Stimulated activated naive CD4-positive, alpha-beta T cell treated with Interleukin-2 at 50 U/mL for 16 hours (primary cell): Measurements from ENCODE around the gene RAB6B.

Source experiments
- DNase-seq: peaks from one replicate; lab custom pipeline; 2025; lab: John Stamatoyannopoulos, UW

RAB6B gene

GRCh38 chr3:133835961-133836360 is 59.7 kb downstream of the RAB6B start:
- DNase-seq: no peak

DNA sequence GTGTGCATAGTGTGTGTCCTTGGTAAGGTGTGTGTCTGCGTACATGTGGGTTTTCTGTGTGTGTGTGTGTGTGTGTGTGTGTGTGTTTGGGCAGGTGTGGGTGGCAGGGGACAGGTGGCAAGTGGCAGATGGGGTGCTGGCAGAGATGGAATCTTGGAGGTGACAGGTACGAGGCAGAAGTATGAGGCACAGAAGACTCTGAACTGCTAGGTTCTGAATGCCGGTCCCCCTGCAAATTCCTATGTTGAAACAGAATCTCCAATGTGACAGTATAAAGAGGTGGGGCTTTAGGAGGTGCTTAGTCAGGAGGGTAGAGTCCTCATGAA is 60.3 kb downstream of the RAB6B start:
- DNase-seq: no peak

GRCh38 chr3:133834621-133835417 is 60.9 kb downstream of the RAB6B start:
- no peak for DNase-seq

- DNase-seq: no peak
Observed at GRCh38 chr3:133833880-133834620, 61.6 kb downstream of the RAB6B start.

DNA sequence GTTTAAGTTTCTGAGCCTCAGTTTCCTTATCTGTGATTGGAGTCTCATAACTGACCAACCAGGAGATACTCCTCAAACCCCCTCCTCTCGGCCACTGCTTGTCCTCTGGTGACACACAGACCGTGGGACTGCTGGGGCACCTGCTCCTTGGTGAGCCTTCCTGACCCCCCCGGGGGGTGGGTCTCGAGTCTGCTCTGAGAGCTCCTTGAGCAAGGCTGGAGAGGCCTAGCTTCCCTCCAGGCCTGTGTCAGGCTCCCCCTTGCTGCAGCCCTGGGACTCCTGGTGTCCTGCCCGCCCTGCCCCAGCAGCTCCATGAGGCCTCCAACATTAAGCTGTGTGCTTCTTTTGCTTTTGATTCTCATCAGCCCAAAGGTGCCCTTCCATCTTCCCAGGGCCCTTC is 62.4 kb downstream of the RAB6B start:
- DNase-seq: no peak

- DNase-seq: no peak
Observed at GRCh38 chr3:133832802-133833144, 62.9 kb downstream of the RAB6B start.

DNA sequence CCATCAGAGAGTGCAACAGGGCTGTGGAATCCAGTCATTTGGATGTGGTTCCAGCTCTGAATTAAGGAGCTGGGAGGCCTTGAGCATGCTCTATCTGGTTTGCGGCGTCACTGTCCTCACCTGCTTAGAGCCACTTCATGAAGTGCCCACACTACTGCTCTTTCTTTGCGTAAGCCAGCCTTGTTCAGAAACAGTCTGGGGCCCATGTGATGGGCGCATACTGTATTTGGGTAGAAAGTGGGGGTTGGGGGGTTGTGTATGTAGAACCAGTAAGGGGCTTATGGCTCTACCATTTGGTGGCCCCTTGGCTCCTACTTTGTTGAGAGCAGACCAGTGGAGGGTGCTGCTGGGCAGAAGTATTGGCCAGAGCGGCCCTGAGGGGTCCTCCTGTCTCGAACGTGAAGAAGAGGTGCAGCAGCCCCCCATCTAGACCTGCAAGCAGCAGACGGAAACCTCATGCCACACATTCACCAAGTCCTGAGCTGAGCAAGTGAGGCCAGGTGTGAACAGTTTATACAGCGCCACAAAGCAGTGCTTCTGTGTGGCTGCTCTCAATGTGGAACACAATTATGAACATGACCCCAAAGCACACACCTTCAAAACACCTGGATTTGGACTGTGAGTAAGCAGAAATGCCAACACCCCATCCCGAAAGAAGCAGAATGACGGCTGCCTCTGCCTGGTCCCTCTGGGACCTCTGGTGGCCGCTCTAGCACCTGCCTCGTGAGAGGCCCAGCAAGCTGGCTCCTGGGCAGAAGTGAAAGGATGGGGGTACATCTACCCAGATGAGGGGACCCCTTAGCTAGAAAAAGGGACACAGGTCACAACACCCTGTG is 63.5 kb downstream of the RAB6B start:
- no peak for DNase-seq

- no peak for DNase-seq
Observed at GRCh38 chr3:133830071-133830470, 65.6 kb downstream of the RAB6B start.

- no peak for DNase-seq
Observed at GRCh38 chr3:133829310-133829707, 66.4 kb downstream of the RAB6B start.

- no peak for DNase-seq
Observed at GRCh38 chr3:133828576-133829309, 66.9 kb downstream of the RAB6B start.

- no peak for DNase-seq
Observed at GRCh38 chr3:133827684-133828083, 68.0 kb downstream of the RAB6B start.

DNA sequence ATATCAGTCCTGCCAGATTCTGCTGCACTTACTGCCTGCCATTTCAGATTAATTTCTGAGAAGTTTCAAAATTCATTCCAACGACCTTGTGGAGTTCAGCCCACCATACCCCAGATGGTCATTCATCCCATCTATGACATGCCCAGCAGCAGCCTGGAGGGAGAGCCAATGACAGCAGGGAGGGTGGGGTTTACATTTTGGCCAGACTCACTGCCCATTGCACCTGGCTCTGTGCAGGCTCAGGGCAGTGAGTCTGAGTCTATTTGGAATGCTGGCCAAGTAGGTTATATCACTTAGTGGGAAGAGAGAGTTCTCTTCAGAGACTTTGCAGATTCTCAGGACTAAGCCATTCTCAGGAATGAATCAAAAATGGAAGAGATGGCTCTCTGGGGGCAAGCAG is 68.5 kb downstream of the RAB6B start:
- no peak for DNase-seq

DNA sequence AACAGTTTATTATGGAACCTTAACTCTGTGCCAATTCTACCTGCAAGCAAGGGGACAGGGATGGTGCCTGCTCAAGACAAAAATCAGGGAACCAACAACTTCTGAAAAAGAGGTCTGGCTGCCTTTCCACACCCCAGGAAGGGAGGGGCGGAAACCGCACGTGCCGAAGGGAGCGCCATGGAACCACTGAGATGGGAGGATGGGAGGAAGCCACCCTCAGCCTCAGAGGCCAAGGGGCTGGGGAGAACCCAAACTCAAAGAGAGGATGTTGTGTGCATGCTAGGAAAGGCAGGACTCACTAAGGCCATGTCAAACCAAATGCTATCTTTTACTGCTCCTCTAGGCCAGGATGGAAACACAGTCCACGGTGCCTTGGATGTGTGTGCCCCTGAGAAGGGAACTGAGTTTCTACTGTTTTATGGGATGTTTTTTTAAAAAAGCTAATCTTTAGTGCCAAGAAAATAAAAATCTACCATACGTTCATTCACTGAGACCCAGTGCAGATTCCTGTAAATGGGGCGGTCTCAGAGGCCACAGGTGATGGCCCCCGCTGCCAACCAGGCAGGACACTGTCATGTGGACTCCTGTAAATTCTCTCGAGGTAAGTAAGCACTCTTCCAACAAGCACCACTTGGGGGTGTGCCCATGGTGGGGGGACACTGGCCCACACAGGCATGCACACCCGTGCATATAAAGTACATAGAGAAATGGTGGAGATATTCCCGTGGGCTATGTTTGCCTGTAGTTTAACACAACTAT is 69.5 kb downstream of the RAB6B start:
- DNase-seq: no peak

DNA sequence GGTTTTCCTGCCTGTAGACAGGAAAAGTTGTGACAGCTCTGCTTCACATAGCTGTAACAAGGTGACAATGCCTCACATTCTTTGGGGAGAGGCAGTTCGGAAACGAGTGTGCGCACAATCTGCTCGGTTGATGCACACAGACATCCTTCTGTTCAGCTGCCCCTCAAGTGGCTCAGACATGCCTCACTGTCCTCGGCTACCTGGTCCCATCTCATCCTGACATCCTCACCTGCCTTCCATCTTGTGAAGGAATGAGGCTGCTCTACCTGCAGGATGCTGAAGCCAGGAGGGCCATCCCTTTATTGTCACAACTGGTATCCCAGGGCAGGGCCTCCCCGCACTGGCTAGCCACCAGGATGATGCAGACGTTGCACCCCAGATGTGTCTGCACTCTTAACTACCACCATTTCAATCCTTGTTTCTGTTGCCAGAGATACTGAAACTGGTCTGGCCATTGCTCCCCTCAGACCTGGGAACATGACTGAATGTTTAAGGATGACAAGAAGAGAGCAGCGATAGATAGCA is 70.7 kb downstream of the RAB6B start:
- DNase-seq: no peak

GRCh38 chr3:133821767-133822638 is 73.7 kb downstream of the RAB6B start:
- no peak for DNase-seq

GRCh38 chr3:133820889-133821675 is 74.6 kb downstream of the RAB6B start:
- DNase-seq: no peak

DNA sequence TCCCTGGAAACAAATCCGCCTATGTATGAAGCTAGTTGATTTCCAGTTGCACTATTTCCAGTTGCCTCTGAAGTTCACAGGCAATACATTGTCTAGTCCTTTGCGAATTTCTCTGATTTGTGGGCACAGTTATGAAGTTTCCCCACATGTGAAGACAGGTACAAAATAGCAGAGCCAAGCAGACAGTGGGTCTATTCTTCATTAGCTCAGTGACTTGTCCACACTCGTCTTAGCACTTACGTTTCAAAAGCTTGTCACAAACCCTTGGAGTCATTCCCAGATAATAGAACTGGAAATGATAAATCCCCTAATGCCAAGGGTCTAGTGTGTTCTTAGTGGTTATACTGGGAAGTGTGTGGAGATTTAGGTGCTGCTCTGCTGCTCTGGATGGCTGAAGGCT is 75.6 kb downstream of the RAB6B start:
- DNase-seq: no peak

DNA sequence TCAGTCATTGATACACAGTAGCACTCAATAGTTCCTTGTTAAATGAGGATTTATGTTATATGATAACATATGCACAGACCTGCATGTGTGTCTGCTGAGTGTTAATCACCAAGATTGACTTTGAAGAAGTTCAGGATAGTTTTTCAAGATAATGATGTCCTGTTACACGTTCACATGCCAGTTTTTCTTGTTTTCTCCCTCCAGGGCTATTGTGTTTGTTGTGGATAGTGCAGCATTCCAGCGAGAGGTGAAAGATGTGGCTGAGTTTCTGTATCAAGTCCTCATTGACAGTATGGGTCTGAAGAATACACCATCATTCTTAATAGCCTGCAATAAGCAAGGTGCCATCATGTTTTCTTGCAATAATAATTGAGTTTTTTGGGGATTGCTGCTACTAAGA is 80.3 kb downstream of the RAB6B start:
- no peak for DNase-seq

DNA sequence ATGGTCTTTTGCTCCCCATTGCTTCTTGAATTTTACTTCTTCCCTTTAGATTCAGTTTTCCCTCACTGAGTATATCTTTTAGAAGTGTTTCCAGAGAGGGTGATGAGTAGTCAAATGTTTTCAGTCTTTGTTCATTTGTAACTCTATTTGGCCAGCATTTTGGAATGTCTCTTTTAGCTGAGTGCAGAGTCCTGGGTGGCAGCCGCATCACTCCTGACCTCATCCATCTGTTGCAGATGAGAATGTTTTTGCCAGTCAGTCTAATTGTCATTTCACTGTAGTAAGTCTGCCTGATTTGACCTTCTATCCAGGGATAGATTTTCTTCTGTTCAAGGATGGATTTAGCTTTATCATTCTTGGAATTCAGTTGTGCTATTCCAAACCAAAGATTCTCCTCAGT is 82.8 kb downstream of the RAB6B start:
- no peak for DNase-seq
